SU-DHL-6 (cell line): Measurements from ENCODE around the gene SIGLEC1.

ENCODE experiments used
- H2AFZ ChIP-seq: fragments of 200-600 bp; sonication (generic); 2 replicates; pipeline ENCODE4 v1.6.1; 2014; ENCODE audit warnings: low read depth, mild to moderate bottlenecking, moderate library complexity, mixed read lengths, antibody characterized with exemption, low read length; ENCODE audit not compliant: severe bottlenecking
- H3F3A ChIP-seq: fragments of 200-600 bp; shearing (Covaris generic); 2 replicates; pipeline ENCODE4 v1.6.0; 2016; ENCODE audit warnings: antibody characterized with exemption, mild to moderate bottlenecking; ENCODE audit not compliant: insufficient read depth
- H3K27ac ChIP-seq: fragments of 200-600 bp; sonication (generic); 2 replicates; pipeline ENCODE4 v1.5.1; 2016; ENCODE audit warnings: low read depth, mild to moderate bottlenecking, low read length, moderate library complexity, mixed read lengths
- H3K27me3 ChIP-seq: fragments of 200-600 bp; sonication (generic), shearing (Covaris generic); 2 replicates; pipeline ENCODE4 v1.6.0; 2014; ENCODE audit warnings: mild to moderate bottlenecking, low read length
- H3K36me3 ChIP-seq: fragments of 200-600 bp; sonication (generic); 2 replicates; pipeline ENCODE4 v1.6.1; 2014; ENCODE audit warnings: mild to moderate bottlenecking, low read length, mixed read lengths
- H3K4me2 ChIP-seq: fragments of 300-600, 200-600 bp; shearing (Covaris generic), sonication (generic); 2 replicates; pipeline ENCODE4 v1.6.0; 2014; ENCODE audit warnings: low read length, low read depth, mild to moderate bottlenecking; ENCODE audit not compliant: poor library complexity, severe bottlenecking
- H3K4me3 ChIP-seq: fragments of 200-600 bp; sonication (generic); 2 replicates; pipeline ENCODE4 v1.5.1; 2014; ENCODE audit warnings: antibody characterized with exemption, low read length, mild to moderate bottlenecking, mixed read lengths; ENCODE audit not compliant: insufficient read depth, poor library complexity, severe bottlenecking
- H3K79me2 ChIP-seq: fragments of 200-600 bp; sonication (generic); 2 replicates; pipeline ENCODE4 v1.6.1; 2014; ENCODE audit warnings: mild to moderate bottlenecking, low read length, moderate library complexity; ENCODE audit not compliant: insufficient read depth
- H3K9ac ChIP-seq: fragments of 200-600 bp; sonication (generic); 2 replicates; pipeline ENCODE4 v1.7.0; 2014; ENCODE audit warnings: mild to moderate bottlenecking, low read length
- H3K9me2 ChIP-seq: fragments of 200-600 bp; sonication (generic); replicated peaks from 2 replicates; pipeline ENCODE4 v1.6.1; 2014; ENCODE audit warnings: low read length; ENCODE audit not compliant: insufficient read depth
- H3K9me3 ChIP-seq: fragments of 200-600 bp; sonication (generic); 2 replicates; pipeline ENCODE4 v1.6.1; 2014; ENCODE audit warnings: low read length, mixed read lengths; ENCODE audit not compliant: insufficient read depth
- H4K20me1 ChIP-seq: fragments of 200-600 bp; sonication (generic); 2 replicates; pipeline ENCODE4 v1.6.1; 2014; ENCODE audit warnings: low read depth, mild to moderate bottlenecking, antibody characterized with exemption, low read length, moderate library complexity, mixed read lengths
- CTCF ChIP-seq: fragments of 200-600 bp; sonication (generic); IDR thresholded peaks from one replicate; pipeline ENCODE4 v1.5.1; 2017; ENCODE audit warnings: antibody characterized with exemption, mild to moderate bottlenecking, low read length, moderate library complexity; ENCODE audit not compliant: insufficient read depth, poor library complexity, severe bottlenecking
- EZH2phosphoT487 ChIP-seq: fragments of 200-600 bp; sonication (generic), shearing (Covaris generic); conservative IDR thresholded peaks from 2 replicates; pipeline ENCODE4 v1.6.1; 2018; ENCODE audit warnings: mild to moderate bottlenecking, antibody characterized with exemption, low read length, moderate library complexity, mixed read lengths

Gene SIGLEC1

GRCh38 chr20:3677733-3678132 is 34.7 kb downstream of the SIGLEC1 start:
- no peaks in the 10 kb centered on the region for H3K36me3 ChIP-seq
- no peaks in the 10 kb centered on the region for H3K9me2 ChIP-seq
- no peak overlapping the region for H3K4me3 ChIP-seq
- TF ChIP-seq CTCF (no peak), EZH2phosphoT487 (no peak)
- H4K20me1 ChIP-seq, result no peaks in the 10 kb centered on the region
- H3K27ac ChIP-seq, result no peak overlapping the region
- H3F3A ChIP-seq, result no peaks in the 10 kb centered on the region
- no peak overlapping the region for H3K4me2 ChIP-seq
- no peaks in the 10 kb centered on the region for H3K79me2 ChIP-seq
- H2AFZ ChIP-seq, result no peak overlapping the region
- H3K9me3 ChIP-seq, result no peaks in the 10 kb centered on the region
- H3K27me3 ChIP-seq, result no peaks in the 10 kb centered on the region
- H3K9ac ChIP-seq, result no peak overlapping the region

- no peak overlapping the region for H3K27ac ChIP-seq
- no peaks in the 10 kb centered on the region for H3F3A ChIP-seq
- H3K4me3 ChIP-seq, result no peak overlapping the region
- no peaks in the 10 kb centered on the region for H3K36me3 ChIP-seq
- H3K9me3 ChIP-seq, result no peaks in the 10 kb centered on the region
- no peaks in the 10 kb centered on the region for H4K20me1 ChIP-seq
- H3K9me2 ChIP-seq, result no peaks in the 10 kb centered on the region
- no peaks in the 10 kb centered on the region for H3K27me3 ChIP-seq
- TF ChIP-seq CTCF, result no peak
- no peak for TF ChIP-seq EZH2phosphoT487
- no peaks in the 10 kb centered on the region for H3K79me2 ChIP-seq
- no peak overlapping the region for H3K9ac ChIP-seq
- H3K4me2 ChIP-seq, result no peak overlapping the region
- H2AFZ ChIP-seq, result no peak overlapping the region
These were observed 37.2 kb downstream of the SIGLEC1 start for GRCh38 chr20:3674995-3675900.

- H3K9ac ChIP-seq, result no peak overlapping the region
- no peaks in the 10 kb centered on the region for H3K36me3 ChIP-seq
- H3K9me3 ChIP-seq, result no peaks in the 10 kb centered on the region
- H3F3A ChIP-seq, result no peaks in the 10 kb centered on the region
- H3K4me2 ChIP-seq, result no peak overlapping the region
- no peaks in the 10 kb centered on the region for H4K20me1 ChIP-seq
- TF ChIP-seq EZH2phosphoT487, result no peak
- no peak for TF ChIP-seq CTCF
- H2AFZ ChIP-seq, result no peak overlapping the region
- no peaks in the 10 kb centered on the region for H3K27me3 ChIP-seq
- H3K9me2 ChIP-seq, result no peaks in the 10 kb centered on the region
- H3K27ac ChIP-seq, result no peak overlapping the region
- H3K79me2 ChIP-seq, result no peaks in the 10 kb centered on the region
- no peak overlapping the region for H3K4me3 ChIP-seq
These were observed 38.0 kb downstream of the SIGLEC1 start for GRCh38 chr20:3674447-3674846.
